Medulla oblongata (tissue), 1 donor: ENCODE results near the gene SERPINC1.
"Not testable (repeated sequence)": the region's sequence is repeated elsewhere in the genome, so short reads cannot be mapped to it uniquely, and the experiment has no call there.

Experiments used
- DNase-seq: peaks from one replicate; pipeline ENCODE4 v3.0.0-alpha.2; 2015; ENCODE audit errors: extremely low spot score

The SERPINC1 gene

GRCh38 chr1:173863224-173864161, 53.6 kb downstream of the SERPINC1 start:
- DNase-seq = no peak

DNA sequence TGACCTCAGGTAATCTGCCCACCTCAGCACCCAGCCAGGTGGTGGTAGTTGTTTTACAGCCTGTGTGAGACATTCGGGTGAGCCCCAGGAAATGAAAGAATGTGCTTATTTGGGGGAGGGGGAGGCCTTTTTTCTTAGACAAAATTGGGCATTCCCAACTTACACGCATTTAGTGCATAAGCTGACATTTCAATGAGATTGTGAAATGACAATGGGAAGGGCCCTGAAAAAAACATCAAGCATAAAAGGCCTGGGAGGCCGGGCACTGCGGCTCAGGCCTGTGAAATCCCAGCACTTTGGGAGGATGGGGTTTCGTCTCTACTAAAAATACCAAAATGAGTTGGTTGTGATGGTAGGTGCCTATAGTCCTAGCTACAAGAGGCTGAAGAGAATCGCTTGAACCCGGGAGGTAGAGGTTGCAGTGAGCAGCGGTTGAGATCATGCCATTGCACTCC, 54.3 kb downstream of the SERPINC1 start:
- no peak for DNase-seq

- not testable (repeated sequence) for DNase-seq
Observed at GRCh38 chr1:173862146-173862768, 54.9 kb downstream of the SERPINC1 start.

DNA sequence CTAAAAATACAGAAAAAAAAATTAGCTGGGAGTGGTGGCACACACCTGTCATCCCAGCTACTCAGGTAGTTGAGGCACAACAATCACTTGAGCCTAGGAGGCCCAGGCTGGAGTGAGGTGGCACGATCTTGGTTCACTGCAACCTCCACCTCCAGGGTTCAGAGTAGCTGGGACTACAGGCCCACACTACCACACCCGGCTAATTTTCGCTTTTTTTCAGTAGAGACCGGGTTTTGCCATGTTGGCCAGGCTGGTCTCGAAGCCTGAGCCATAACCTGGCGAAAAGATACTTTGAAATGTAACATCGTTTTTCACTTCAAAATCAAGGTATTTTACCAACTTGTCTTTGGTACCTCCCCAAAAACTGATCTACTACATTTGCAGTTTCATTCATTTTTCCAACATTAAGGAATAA, 55.4 kb downstream of the SERPINC1 start:
- no peak for DNase-seq

DNA sequence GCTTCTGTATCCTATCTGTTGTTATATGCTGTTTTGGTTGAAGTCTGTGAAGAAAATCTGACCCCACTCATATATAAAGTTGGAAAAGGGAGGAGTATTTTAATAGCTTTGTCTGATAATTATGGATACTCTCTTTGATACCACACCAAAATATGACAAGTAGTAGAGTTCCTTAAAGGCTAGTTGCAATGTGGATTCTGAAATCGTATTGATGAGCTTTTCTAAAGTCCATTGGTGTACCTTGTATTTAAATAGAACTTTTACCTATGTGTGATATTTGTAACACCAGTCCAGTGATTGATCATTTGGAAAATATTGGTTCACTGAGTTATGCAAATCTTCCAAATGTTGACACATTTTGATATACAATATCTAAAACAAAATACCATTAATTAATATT, 57.1 kb downstream of the SERPINC1 start:
- no peak for DNase-seq

GRCh38 chr1:173859547-173859946, 57.6 kb downstream of the SERPINC1 start:
- not testable (repeated sequence) for DNase-seq

DNA sequence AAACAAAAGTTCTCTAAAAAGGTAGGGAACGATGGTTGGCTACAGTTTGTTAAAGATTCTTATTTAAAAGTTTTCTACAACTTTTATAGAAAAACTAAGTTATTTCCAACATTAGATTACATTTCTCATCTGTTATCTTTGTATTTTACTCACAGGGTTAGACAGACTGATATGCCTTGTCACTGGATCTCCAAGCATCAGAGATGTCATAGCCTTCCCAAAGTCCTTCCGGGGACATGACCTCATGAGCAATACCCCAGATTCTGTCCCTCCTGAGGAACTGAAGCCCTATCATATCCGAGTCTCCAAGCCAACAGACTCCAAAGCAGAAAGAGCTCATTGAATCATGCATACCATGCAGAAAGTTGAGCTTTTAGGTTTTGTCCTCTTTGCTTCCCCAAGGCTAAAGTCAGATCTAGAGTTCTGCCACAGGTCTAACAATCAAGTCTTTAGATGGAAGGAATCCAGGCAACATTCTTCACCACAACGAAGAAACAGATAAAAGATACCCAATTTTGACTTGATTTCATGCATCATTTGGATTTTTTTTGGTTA, 59.7 kb downstream of the SERPINC1 start:
- no peak for DNase-seq

DNA sequence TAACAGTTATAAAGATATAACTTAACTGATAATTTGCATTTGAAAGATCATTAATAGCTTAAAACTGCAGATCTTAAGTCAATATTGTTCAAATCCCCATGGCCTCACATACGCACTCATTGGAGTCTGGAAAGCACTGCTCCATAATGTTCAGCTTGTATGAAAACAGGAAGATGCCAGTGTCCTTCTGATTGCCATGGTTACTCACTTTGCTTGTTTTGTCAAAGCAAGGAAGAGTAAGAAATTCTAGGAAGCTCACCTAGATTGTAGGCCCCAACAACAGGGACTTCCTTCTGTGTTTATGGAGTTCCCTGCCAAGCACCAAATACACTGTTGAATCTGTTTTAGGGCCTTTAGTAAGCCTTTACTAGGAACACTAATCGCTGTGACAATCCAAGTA, 60.2 kb downstream of the SERPINC1 start:
- DNase-seq = no peak

DNA sequence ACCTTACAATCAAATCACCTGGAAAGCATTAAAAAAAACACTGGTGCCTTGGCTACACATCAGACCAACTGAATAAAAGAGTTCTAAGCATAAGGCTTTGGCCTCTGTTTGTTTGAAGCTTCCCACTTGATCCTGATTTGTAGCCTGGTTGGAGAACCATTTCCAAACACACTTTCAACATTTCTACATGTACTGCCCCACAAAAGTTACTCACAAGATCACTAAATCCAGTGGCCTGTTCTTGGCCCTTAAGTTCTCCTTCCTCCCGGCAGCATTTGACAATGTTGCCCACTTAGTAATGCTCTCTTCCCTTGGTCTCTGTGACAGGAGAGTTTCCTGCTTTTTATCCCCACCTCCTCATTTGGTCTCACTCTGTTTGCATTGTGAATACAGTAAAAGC, 61.1 kb downstream of the SERPINC1 start:
- DNase-seq = no peak
